HG03571 (cell line): Measurements from ENCODE around the gene GLRA3.
A peak's percentile ranks its signal among the peaks of the same experiment; 100 is the strongest.
"Not testable (repeated sequence)": the region's sequence is repeated elsewhere in the genome, so short reads cannot be mapped to it uniquely, and the experiment has no call there.

Source experiments
- ATAC-seq: cut with Tn5 transposase; IDR thresholded peaks from one replicate; pipeline ENCODE4 v1.9.1; 2021; ENCODE audit not compliant: unreplicated experiment

Gene GLRA3

GRCh38 chr4:174813292-174813691 lies 15.8 kb downstream of the GLRA3 start:
- no peak for ATAC-seq

GRCh38 chr4:174810834-174811233 lies 18.2 kb downstream of the GLRA3 start:
- ATAC-seq, result no peak

DNA sequence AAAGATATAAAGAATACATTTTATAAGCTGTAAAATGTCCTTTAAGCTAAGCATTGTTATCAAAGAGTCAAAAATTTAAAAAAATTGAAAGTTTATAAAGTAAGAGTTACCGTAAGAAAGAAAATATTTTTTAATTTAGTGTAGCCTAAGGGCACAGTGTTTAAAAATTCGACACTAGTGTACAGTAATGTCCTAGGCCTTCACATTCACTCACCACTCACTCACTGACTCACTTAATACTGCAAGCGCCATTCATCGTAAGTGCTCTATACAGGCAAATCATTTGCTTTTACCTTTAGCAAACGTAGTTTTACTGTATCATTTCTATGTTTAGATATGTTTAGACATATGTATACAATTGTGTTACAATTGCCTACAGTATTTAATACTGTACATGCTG lies 20.2 kb downstream of the GLRA3 start:
- no peak for ATAC-seq

DNA sequence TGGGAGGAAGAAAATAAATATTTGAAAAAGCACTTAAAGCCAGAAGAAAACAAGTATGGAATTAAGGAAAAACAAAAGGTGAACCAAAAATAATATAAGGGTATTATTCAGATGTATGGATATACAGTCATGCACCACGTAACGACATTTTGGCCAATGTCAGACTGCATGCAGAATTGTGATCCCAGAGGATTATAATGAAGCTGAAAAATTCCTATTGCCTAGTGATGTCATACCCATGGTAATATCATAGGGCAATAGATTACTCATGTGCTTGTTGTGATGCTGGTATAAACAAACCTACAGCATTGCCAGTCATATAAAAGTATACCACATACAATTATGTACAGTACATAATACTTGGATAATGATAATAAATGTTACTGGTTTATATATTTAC lies 20.9 kb downstream of the GLRA3 start:
- no peak for ATAC-seq

DNA sequence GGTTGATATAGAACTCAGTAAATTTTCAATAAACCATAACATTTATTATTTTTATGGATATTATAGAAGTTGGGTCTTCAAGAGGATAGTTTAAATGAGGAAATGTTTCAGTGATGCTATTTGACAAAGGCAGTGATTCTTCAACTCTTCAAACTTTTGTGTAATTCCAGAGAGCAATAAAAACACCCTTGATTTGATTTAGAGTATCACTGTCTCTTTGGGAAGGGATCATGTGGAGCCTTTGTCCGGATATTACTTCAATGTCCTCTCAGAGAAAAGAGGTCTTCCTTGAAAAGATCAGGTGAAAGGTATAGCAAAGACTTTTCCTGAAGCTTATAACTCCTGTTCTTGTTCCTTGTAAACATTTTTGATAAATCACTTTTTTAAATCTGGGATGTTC lies 23.3 kb downstream of the GLRA3 start:
- no peak for ATAC-seq

DNA sequence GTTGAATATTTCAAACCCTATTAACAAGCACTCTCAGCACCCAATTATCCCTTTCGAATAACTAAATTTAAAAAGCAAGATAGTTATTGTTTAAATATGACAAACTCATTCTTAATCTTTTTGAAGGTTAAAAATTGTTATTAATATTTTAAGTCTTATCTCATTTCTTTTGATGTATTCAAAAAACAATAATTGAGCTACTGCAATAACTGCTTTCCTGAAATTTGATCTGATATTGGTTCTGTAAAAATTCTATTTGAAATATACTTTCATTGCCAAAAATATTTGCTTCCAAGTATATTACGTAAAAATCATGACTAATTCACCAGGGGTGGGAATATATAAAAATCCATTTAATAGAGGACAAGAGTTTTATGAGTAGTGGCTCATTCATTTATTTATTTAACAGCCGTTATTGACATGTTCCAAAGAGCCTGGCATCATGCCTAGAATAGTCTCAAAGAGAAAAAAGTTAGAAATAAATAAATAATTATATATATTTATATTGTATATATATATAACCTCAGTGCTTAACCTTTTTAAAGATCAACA lies 34.4 kb downstream of the GLRA3 start:
- ATAC-seq, result no peak

GRCh38 chr4:174789657-174790056 lies 39.4 kb downstream of the GLRA3 start:
- no peak for ATAC-seq

GRCh38 chr4:174778274-174778986 lies 50.6 kb downstream of the GLRA3 start:
- ATAC-seq, result not testable (repeated sequence)

- no peak for ATAC-seq
These were observed 53.7 kb downstream of the GLRA3 start for GRCh38 chr4:174775366-174775765.

DNA sequence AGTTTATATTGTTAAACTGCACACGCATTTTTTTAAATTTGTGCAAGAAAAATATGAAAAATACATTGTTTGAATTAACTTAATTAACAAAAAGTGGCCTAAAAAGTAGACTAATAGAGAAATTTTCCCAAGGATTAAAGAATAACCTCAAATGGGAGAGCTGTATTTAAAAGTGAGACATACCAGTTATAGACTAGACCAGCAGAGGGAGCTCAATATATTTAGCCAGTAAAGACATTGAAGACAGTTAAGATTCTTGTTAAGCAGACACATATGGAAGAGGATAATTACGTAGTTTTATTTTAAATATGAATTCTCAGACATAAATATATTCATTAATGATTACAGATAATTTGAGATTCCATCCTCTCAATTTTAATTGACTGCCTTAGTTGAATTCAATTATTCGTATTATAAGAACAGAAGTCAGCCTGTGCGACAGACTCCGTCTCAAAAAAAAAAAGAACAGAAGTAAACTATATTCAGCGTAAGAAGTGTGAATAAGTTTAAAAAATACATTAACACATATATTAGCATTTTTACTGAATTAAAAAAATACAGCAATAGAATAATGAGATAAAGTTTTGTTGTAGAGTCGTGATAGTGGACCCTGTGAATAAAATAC lies 64.8 kb downstream of the GLRA3 start:
- ATAC-seq, result peak; percentile 61

DNA sequence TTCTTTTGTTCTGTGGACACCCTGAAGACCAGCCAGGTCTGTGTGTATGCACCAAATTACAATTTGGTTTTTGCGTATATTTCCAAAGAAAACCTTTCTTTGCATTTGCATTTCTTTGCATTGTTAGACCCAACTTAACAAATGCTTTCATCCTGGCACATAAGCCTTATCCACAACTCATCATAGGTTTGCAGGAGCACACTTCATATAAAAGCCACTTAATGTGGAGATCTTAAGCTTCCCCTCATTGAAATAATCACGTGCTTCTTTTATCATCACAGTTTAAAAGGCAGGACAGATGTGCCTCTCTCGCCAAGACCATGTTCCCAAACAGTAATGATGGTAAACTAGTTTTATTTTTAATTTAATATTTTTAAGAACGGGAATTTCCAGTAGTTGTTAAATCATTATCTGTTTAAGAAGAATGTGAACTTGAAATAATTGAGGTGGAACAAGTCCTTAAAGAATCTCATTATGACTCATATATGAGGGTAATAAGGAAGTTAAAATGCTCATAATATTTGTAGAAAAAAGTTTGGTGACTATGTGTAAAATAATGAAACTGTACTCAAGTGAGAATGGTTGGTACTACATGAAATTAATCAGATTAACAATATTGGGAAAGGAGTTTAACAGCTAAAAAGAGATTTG lies 65.5 kb downstream of the GLRA3 start:
- ATAC-seq, result peak; percentile 90

GRCh38 chr4:174761451-174761850 lies 67.6 kb downstream of the GLRA3 start:
- no peak for ATAC-seq

GRCh38 chr4:174757736-174758135 lies 71.3 kb downstream of the GLRA3 start:
- no peak for ATAC-seq

DNA sequence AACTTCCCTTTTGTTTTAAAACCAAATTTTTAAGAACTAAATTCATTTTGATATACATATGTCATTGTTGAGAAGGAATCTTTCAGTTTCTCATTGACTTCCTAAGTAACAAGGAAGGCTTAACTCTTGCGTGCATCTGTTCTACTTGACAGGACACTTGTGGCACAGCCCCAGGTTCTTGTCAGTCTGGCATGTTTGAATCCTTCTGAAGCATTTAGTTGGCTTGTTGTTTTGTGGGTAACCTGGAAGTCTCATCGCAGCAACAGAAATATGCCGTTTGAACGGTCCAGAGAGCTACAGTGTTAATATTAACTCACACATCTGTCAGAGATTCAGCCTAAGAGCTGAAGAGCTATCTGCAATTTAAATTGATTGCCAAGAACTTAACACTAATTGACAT lies 76.0 kb downstream of the GLRA3 start:
- no peak for ATAC-seq

GRCh38 chr4:174752026-174752425 lies 77.0 kb downstream of the GLRA3 start:
- no peak for ATAC-seq

DNA sequence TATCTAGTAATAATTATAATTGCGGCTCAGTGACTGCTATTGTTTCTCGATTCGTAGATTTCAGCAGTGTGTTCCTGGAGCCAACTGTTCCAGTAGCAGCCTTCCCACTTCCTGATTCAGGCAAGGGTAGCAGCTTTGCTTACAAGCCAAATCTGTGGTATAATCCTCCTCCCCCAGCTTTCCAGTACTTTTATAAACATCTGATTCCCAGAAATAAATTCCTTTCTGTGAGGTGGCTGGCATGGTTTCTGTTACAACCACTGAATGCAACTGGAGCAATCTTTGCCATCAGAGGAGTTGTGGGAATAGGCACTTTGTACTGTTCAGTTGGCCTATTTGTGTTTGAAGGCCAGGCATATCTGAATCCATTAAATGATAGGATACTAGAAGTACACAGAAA lies 80.0 kb downstream of the GLRA3 start:
- no peak for ATAC-seq

GRCh38 chr4:174746710-174747109 lies 82.3 kb downstream of the GLRA3 start:
- ATAC-seq, result no peak

DNA sequence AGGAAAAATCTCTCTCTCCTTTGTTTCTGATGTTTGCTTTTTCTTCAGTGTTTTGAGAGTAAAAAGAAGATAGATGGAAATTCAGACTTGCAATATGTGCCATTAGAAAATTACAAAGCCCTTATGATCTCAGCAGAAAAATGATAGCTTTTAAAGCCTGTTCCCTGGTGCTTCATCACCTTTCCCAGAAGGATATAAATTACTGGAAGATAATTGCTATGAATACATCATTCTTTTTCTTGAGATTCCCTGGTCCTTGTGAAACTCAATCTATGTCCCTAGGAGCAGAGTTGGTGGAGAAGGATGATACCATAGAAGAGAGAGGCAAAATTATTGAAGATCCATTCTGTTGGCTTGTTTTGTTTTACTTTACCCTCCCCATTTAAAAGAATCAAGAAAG lies 86.5 kb downstream of the GLRA3 start:
- no peak for ATAC-seq

DNA sequence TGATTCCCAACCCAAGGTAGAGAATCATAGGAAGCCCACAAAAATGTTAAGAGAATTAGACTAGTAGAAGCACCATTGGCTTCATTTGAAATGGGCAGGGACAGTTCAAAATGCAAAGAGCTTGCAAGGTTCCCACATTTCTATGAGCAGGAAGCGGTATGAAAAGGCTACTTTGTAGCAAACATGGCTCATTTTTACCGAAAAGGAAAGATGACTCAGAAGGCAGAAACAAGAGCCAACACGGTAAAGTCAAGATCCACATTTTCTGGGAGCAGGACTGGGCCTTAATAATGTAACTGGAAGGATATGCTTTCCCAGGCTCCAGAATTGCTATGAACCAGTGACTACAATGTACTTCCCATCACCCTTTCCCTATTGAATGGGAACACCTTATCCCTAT lies 89.5 kb downstream of the GLRA3 start:
- ATAC-seq, result no peak

DNA sequence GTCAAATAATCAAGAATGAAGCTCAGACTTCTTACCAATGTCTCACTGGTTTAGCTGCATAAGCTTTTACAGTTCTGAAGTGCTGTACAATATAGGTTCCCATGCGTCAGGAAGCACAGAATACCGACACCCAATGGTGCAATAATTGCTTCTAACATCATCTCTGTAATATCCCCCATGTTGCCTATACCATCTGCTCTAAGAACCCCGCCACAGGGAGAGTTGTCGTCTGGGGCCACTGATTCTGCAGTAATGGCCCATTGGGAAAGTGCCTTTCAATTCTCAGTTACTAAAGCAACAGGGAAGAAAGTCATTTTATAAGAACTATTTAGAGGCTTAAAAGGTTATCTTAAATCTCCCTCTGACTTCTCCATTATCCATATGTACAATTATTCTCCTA lies 94.9 kb downstream of the GLRA3 start:
- ATAC-seq, result no peak

DNA sequence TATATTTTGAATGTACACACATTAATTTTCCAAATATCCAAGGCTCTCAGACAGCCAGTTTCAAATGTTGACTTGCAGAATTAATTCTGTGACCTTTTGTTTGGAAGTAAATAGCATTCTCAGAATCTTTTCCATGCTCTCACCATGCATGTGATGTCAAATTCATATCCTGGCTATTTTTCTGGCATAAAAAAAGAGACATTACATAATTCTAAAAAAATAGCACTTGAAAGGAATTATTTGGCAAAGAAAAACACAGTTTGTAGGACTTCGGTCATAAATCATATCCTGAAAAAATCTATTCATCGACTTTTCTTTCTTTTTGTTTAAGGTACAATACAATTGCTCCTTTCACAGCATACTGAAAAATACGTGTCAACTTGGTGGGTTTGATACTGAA lies 111.2 kb downstream of the GLRA3 start:
- ATAC-seq, result no peak
